HG03565 (cell line): ENCODE results near the gene SCAF1.
A peak's percentile ranks its signal among the peaks of the same experiment; 100 is the strongest.

Experiments
- ATAC-seq: cut with Tn5 transposase; IDR thresholded peaks from one replicate; pipeline ENCODE4 v1.9.1; 2021; ENCODE audit warnings: mild to moderate bottlenecking, moderate library complexity; ENCODE audit not compliant: unreplicated experiment

SCAF1 gene

DNA sequence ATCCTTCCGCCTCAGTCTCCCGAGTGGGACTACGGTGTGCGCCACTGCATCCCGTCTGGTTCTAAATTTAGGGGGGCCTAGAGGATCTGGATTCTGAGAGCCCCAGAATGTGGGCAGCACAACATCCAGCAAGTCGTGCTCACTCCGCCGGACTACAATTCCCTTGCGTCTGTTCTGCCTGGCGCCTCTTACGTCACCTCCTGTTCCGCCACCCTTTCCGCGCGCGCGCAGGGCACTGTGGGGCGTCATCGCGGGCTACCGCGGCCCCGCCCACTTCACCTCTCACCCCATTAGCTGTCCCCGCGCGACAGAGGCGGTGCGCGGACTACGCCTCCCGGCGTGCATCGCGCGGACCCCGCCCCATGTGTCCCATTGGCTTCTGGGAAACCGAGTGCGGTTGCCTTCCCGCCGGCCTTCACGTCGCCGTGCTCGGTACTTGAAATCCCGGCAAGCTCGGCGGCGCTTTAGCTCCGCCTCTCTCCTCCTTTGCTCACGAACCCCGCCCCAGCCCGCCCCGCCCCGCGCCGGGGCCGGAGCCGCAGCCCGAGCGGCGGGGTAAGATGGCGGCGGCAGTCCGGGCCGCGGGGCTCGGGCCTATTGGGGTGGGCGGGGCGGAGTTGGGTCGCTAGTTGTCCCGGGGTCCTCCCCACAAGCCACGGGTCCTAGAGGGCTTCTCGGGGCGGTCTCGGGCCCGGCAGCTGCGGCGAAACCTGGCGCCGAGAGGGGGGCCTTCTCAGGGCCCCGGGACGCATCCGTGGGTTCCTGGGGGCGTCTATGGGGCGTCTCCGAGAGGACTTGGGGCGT, at the start of gene SCAF1:
Gene SCAF1 (plus strand): TSS at position 522 of the 804 bp plus-strand sequence. CDS start 2,818 bp downstream, outside the sequence.
- peak; percentile 59 for ATAC-seq

DNA sequence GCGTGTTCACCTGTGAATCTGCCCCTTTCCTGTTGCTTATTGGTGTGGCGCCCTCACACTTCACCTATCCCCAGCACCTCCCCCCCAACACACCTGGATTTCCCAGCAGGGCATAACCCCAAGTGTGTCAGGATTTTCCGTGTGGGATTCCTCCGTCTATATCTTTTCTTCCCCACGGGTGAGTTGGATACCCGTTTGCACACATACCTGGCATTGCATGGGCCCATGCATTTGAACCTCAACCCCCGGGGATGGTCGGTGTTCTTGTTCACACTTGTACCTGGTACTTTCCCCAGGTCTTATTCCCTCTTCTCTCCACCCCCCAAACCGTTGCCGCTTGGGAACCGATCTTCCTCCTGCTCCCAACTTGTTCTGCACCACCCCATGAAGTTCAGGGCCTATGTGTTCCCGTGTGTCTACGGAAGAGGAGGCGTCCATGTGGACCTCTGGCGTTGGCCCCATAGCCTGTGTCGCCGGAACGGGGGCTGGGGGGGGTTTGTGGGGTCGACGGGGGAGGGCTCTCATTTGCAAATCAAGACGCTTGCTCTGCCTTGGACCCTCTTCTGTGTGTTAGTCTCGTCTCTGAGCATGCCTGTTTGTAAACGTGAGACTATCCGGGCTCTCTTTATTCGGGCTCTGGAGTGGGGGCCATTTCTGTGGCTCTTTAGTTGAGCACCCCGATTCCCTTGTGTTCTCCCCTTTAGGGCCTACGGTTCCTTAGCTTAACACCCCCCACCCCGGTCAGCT, 49.4 kb upstream of the SCAF1 start:
- ATAC-seq = no peak

DNA sequence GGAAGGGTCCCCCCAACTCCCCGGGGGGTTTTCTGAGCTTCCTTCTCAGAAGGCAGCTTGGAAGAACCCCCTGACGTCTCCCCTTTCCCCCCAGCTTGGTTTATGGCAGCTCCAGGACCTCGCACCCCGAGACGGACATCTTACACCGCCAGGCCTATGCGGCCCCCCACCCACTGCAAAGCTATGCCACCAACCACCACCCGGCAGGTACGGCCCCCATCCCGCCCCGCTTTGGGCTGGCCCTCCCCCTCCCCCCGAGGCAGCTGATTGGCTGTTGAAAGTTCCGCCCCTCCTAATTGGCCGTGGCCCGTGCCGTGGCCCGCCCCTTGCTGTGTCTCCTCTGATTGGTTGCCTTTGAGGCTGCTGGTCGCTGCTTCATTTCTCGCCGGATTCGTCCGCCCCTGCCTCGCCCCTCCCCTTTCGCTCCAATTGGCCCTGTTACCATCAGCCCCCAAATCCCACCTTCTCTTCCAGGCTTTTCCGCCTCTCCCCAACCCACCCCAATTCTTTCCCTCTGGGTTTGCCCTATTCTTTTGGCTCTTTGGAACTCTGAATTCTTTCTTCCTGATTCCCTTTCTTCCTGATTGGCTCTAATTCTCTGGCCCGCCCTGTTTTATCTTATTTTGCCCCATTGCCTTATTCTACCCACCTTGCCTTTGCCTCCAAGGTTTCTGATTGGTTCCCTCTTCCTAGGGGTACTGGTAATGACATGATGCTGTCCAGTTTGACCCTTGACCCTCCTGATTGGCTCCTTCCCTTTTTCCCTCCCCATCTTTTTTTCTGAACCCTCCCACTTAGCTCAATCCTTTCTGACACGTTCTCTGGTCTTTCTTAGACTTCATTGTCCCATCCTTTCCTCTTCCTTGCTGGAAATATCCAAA, 48.5 kb upstream of the SCAF1 start:
- ATAC-seq = no peak

DNA sequence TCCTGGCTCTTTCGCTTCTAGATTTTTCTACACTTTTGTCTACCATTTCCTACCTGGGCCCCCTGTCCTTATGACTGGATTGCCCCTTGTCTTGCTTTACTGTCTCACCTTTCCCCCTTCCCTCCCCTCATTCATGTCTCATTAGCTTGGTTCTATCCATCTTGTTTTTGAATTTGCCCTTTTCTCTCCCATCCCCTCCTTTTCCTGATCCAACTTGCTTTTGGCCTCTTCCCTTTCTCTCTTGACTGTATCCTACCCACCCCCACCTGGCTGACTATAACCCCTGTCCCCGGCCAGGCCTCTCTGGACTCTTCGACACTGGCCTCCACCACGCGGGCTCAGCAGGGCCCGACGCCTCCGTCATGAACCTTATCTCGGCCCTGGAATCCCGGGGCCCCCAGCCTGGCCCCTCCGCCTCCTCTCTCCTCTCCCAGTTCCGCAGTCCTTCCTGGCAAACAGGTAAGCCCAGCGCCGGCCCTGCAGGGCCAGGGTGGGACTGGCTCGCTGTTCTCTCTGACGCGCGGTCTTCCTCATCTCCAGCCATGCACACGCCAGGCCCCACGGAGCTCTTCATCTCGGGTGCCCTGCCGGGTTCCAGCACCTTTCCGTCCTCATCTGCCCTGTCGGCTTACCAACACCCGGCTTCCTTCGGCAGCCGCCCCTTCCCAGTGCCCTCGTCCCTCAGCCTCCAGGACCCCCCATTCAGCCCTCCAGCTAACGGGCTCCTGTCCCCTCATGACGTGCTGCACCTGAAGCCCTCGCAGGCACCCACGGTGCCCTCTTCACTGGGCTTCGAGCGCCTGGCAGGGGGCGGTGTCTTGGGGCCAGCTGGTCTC, 47.6 kb upstream of the SCAF1 start:
- no peak for ATAC-seq

DNA sequence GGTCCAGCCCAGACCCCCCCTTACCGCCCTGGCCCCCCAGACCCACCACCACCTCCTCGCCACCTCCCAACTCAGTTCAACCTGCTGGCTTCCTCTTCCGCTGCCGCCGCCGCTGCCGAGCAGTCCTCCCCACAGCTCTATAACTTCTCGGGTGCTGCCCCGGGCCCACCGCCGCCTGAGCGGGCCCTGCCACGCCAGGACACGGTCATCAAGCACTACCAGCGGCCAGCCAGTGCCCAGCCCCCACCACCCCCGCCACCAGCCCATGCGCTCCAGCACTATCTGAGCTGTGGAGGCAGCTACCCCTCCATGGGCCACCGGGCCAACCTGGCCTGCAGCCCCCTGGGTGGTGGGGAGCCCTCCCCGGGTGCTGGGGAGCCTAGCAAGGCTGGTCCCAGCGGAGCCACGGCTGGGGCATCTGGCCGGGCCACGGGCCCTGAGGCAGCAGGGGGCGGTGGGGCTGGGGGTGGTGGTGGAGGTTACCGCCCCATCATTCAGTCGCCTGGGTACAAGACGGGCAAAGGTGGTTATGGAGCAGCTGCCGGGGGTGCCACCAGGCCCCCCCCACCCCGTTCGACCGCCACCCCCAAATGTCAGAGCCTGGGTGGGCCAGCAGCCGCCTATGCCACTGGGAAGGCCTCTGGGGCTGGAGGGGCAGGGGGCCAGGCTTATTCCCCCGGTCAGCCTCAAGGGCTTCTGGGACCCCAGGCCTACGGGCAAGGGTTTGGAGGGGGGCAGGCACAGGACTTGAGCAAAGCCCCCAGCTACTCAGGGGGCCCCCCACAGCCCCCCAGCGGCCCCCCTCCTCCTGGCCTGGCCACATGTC, 46.8 kb upstream of the SCAF1 start:
- ATAC-seq = no peak

DNA sequence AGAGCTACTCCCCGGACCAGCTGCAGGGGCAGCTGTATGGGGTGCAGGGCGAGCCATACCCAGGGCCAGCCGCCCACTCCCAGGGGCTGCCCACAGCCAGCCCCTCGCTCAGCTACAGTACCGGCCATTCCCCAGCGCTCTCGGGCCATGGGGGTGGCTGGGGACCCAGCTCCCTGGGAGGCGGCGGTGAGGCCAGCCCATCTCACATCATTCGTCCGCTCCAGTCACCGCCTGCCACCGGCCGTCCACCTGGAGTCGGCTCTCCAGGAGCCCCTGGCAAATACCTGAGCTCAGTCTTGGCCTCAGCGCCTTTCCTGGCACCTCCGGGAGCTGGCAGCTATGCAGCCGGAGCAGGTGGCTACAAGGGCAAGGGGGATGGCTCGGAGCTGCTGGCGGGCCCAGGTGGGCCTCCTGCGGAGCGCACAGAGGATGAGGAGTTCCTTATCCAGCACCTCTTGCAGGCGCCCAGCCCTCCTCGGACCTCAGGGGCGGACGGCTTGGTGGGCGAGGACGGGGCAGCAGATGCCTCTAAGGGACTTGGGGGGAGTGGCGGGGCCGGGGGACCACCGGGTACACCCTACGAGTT, 46.1 kb upstream of the SCAF1 start:
- ATAC-seq = no peak

GRCh38 chr19:49596407-49596806, 45.6 kb upstream of the SCAF1 start:
- no peak for ATAC-seq

DNA sequence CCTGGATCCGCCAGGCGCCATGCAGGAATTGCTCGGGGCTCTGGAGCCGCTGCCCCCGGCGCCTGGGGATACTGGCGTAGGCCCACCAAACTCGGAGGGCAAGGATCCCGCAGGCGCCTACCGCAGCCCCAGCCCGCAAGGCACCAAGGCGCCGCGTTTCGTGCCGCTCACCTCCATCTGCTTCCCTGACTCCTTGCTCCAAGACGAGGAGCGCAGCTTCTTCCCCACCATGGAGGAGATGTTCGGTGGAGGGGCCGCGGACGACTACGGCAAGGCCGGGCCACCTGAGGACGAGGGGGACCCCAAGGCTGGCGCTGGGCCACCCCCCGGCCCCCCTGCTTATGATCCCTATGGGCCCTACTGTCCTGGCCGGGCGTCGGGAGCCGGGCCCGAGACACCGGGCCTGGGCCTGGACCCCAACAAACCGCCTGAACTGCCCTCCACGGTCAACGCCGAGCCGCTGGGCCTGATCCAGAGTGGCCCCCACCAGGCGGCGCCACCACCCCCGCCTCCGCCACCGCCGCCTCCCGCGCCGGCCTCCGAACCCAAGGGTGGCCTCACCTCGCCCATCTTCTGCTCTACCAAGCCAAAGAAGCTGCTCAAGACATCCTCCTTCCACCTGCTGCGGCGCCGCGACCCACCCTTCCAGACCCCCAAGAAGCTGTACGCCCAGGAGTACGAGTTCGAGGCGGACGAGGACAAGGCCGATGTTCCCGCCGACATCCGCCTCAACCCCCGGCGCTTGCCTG, 44.9 kb upstream of the SCAF1 start:
- no peak for ATAC-seq

GRCh38 chr19:49597703-49597974, 44.4 kb upstream of the SCAF1 start:
- ATAC-seq = no peak

GRCh38 chr19:49599378-49600295, 42.4 kb upstream of the SCAF1 start:
- no peak for ATAC-seq

DNA sequence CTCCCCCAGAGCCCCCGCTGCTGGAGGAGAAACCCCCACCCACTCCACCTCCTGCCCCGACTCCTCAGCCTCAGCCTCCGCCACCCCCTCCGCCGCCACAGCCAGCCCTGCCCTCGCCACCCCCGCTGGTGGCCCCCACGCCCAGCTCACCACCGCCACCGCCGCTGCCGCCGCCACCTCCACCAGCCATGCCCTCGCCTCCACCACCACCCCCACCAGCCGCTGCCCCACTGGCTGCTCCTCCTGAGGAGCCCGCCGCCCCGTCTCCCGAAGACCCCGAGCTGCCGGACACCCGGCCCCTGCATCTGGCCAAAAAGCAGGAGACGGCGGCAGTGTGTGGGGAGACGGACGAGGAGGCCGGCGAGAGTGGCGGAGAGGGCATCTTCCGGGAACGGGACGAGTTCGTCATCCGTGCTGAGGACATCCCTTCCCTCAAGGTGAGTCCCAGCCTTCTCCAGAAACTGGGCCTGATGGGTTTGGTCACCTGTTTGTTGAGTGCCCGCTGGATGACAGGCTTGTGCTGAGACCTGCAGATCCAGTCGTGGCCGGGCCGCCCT, 40.4 kb upstream of the SCAF1 start:
- no peak for ATAC-seq

DNA sequence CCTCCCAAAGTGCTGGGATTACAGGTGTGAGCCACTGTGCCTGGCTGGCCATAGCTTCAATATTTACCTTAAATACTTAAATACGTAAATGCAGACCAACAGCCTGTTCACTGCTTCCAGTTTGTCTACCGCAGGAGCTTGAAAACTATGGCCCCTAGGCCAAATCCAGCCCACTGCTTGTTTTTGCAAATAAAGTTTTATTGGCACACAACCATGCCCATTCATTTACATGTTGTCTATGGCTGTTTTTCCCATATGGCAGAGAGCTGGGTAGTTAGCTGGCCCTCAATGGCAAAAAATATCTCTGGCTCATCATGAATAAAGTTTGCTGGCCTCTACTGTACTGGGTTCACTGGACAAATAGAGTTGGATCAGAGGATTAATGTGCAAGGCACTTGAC, 39.2 kb upstream of the SCAF1 start:
- ATAC-seq = no peak

GRCh38 chr19:49605605-49606004, 36.4 kb upstream of the SCAF1 start:
- ATAC-seq = no peak

DNA sequence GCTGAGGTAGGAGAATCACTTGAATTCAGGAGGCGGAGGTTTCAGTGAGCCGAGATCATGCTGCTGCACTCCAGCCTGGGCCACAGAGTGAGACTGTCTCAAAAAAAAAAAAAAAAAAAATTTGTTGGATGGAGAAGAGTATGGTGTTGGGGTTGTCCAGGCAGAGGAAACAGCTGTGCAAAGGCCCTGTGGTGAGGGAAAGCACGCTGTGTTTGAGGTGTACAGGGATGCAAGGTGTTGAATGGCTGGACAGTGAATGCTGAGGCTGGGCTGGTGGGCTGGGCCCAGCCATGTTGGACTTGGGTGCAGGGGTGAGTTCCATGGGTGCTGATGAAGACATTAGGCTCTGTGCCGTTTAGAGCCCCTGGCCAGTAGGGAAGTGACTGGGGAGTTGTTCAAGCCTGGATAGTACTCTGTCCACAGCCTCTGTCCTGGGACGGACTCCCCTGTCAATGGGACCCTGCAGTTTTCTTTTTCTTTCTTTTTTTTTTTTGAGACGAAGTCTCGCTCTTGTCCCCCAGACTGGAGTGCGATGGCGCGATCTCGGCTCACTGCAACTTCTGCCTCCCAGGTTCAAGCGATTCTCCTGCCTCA, 32.4 kb upstream of the SCAF1 start:
- ATAC-seq = no peak

- ATAC-seq = no peak
These were observed 28.6 kb upstream of the SCAF1 start for GRCh38 chr19:49613374-49613773.

- no peak for ATAC-seq
These were observed 27.7 kb upstream of the SCAF1 start for GRCh38 chr19:49614096-49614833.
